B cell (primary cell): ENCODE measurements around the gene LAMA2. TPM values are rescaled to one million over a fixed set of nuclear protein-coding genes. Genes with fewer than 3 reads are reported as not detected.

Experiments
- ATAC-seq: fragments of 200-7000 bp; cut with Tn5 transposase; one replicate; pipeline ENCODE4 v1.10.0; 2021; ENCODE audit warnings: low read depth, mild to moderate bottlenecking, moderate number of reproducible peaks, moderate library complexity
- CTCF ChIA-PET: fragments of 350-600 bp; sonication (Branson Sonifier 250); formaldehyde crosslinking; loops from one replicate; lab custom pipeline; 2021; ENCODE audit warnings: antibody characterized with exemption, inconsistent platforms; lab: Charles Lee
- POLR2A ChIA-PET: fragments of 350-600 bp; sonication (Branson Sonifier 250); formaldehyde crosslinking; loops from one replicate; lab custom pipeline; 2021; ENCODE audit warnings: antibody characterized with exemption; lab: Charles Lee
- DNase-seq: peaks from one replicate; pipeline ENCODE4 v3.0.0; 2013
- H2AFZ ChIP-seq: 2 replicates; pipeline ENCODE4 v1.6.1; 2012; ENCODE audit warnings: mild to moderate bottlenecking, low read depth, low read length; ENCODE audit not compliant: insufficient read depth, poor library complexity, severe bottlenecking
- H3K27ac ChIP-seq, 2 donors: 1 replicate in 1 of 2; 2 replicates in 1 of 2; pipeline ENCODE4 v1.5.1; 2012 to 2013; ENCODE audit warnings: low read length in 2 of 2, mild to moderate bottlenecking in 2 of 2, moderate library complexity in 1 of 2
- H3K27me3 ChIP-seq, 4 experiments: fragments of 200-600 bp in 1 of 4; sonication (generic) in 1 of 4; replicated peaks in 1 of 4; 1 replicate in 2 of 4; 2 replicates in 2 of 4; pipeline versions ENCODE4 v1.6.1 to v1.7.0; 2013 to 2016; ENCODE audit warnings: low read length in 3 of 4, mild to moderate bottlenecking in 2 of 4, mixed read lengths in 1 of 4, moderate library complexity in 1 of 4; ENCODE audit not compliant: insufficient read depth in 4 of 4, control insufficient read depth in 3 of 4; ENCODE audit errors: control extremely low read depth in 1 of 4
- H3K36me3 ChIP-seq, 2 experiments: replicated peaks in 1 of 2; 1 replicate in 1 of 2; 2 replicates in 1 of 2; pipeline versions ENCODE4 v1.6.1 to v1.7.1; 2013; ENCODE audit warnings: low read length in 1 of 2; ENCODE audit not compliant: insufficient read depth in 2 of 2, control insufficient read depth in 1 of 2; ENCODE audit errors: control extremely low read depth in 1 of 2, extremely low read depth in 1 of 2
- H3K4me1 ChIP-seq, 2 donors: fragments of 200-600 bp in 1 of 2; sonication (generic) in 1 of 2; 1 replicate in 1 of 2; 2 replicates in 1 of 2; pipeline versions ENCODE4 v1.5.1 to v1.6.1; 2013 to 2017; ENCODE audit warnings: low read length in 2 of 2; ENCODE audit not compliant: control insufficient read depth in 2 of 2, insufficient read depth in 2 of 2
- H3K4me2 ChIP-seq: replicated peaks from 2 replicates; pipeline ENCODE3; 2012; ENCODE audit warnings: mild to moderate bottlenecking, low read depth, low read length; ENCODE audit not compliant: poor library complexity, severe bottlenecking
- H3K4me3 ChIP-seq, 5 experiments: fragments of 200-600 bp in 1 of 5; sonication (generic) in 1 of 5; 1 replicate in 3 of 5; 2 replicates in 2 of 5; pipeline versions ENCODE4 v1.5.1 to v1.7.0; 2011 to 2016; ENCODE audit warnings: low read length in 4 of 5, mild to moderate bottlenecking in 4 of 5, low read depth in 2 of 5, control low read depth in 1 of 5, moderate library complexity in 1 of 5; ENCODE audit not compliant: insufficient read depth in 1 of 5; ENCODE audit errors: control extremely low read depth in 1 of 5, extremely low read depth in 1 of 5
- H3K79me2 ChIP-seq: fragments of 200-600 bp; sonication (generic); one replicate; pipeline ENCODE4 v1.6.0; 2016; ENCODE audit warnings: low read length; ENCODE audit not compliant: control insufficient read depth, insufficient read depth
- H3K9ac ChIP-seq: fragments of 200-600 bp; sonication (generic); 2 replicates; pipeline ENCODE4 v1.6.1; 2017; ENCODE audit warnings: mild to moderate bottlenecking, low read length, moderate library complexity
- H3K9me3 ChIP-seq, 3 donors: one replicate each; pipeline versions ENCODE4 v1.6.1 to v1.7.1; 2013; ENCODE audit warnings: low read length in 2 of 3; ENCODE audit not compliant: control insufficient read depth in 2 of 3, insufficient read depth in 1 of 3; ENCODE audit errors: control extremely low read depth in 1 of 3
- H4K20me1 ChIP-seq: 2 replicates; pipeline ENCODE4 v1.6.0; 2012; ENCODE audit warnings: mild to moderate bottlenecking, low read length; ENCODE audit not compliant: insufficient read depth, control insufficient read depth, poor library complexity, severe bottlenecking
- H3K27ac Mint-ChIP-seq: one replicate; pipeline ENCODE4 v1.8.0; 2021; ENCODE audit warnings: mixed read lengths
- H3K27me3 Mint-ChIP-seq: one replicate; pipeline ENCODE4 v1.8.0; 2021; ENCODE audit warnings: mixed read lengths
- H3K4me1 Mint-ChIP-seq: one replicate; pipeline ENCODE4 v1.8.0; 2021; ENCODE audit warnings: mixed read lengths
- H3K4me3 Mint-ChIP-seq: one replicate; pipeline ENCODE4 v1.8.0; 2021; ENCODE audit warnings: mixed read lengths
- H3K9me3 Mint-ChIP-seq: one replicate; pipeline ENCODE4 v1.8.0; 2022; ENCODE audit warnings: mixed read lengths; ENCODE audit not compliant: insufficient read depth
- CTCF ChIP-seq: fragments of 200-600 bp; IDR thresholded peaks from one replicate; pipeline ENCODE4 v1.8.0; 2022; ENCODE audit warnings: antibody characterized with exemption, mild to moderate bottlenecking
- EZH2 ChIP-seq: IDR thresholded peaks from 2 replicates; pipeline ENCODE4 v1.6.1; 2012; ENCODE audit warnings: borderline replicate concordance, low read depth, mild to moderate bottlenecking, moderate library complexity, low read length; ENCODE audit not compliant: insufficient read depth, poor library complexity, severe bottlenecking
- WGBS: methylation state at CpG from one replicate; pipeline ENCODE4 v1.1.5; 2013; ENCODE audit warnings: missing lambda C conversion rate; ENCODE audit not compliant: insufficient coverage; 5-methylcytosine and 5-hydroxymethylcytosine counted together
- intact Hi-C: fragments of 100-400 bp; cut with micrococcal nuclease; formaldehyde crosslinking; loops from one replicate; pipeline ENCODE4 v1.10.0; 2022
- polyA plus RNA-seq: library from polyadenylated mRNA; depleted of rRNA; stranded (reverse); fragments of >200 nt; gene quantifications from 2 replicates; pipeline ENCODE4 v1.2.3, GENCODE V29; 2012
- total RNA-seq, 2 donors: library from RNA; stranded (reverse); fragments of 120-200 nt in 1 of 2; gene quantifications; 1 replicate in 1 of 2; 2 replicates in 1 of 2; pipeline versions ENCODE4 v1.2.3 to v1.2.4, GENCODE V29; 2013 to 2022

LAMA2 gene
- total and polyA plus RNA-seq, 2 donors (not counting 1 experiment from before 2014, with no cell fraction given), result 0.16 TPM; not detected in 1

- H3K9me3 ChIP-seq, result no peaks in the 10 kb centered on the region
- H4K20me1 ChIP-seq, result no peaks in the 10 kb centered on the region
- H3K9ac ChIP-seq, result no peak overlapping the region
- CTCF ChIA-PET, result no interaction called here
- no peak for ATAC-seq
- no peaks in the 10 kb centered on the region for H3K79me2 ChIP-seq
- intact Hi-C loops, result no loop called here
- H3K36me3 ChIP-seq, result no peaks in the 10 kb centered on the region
- no peak overlapping the region for H3K4me2 ChIP-seq
- H3K27me3 ChIP-seq, result no peaks in the 10 kb centered on the region
- Mint-ChIP-seq H3K27ac (no peak overlapping the region), H3K4me1 (no peaks in the 10 kb centered on the region), H3K27me3 (no peaks in the 10 kb centered on the region), H3K9me3 (no peaks in the 10 kb centered on the region), H3K4me3 (no peak overlapping the region)
- H3K4me1 ChIP-seq, result no peaks in the 10 kb centered on the region
- POLR2A ChIA-PET, result no interaction called here
- no peak for TF ChIP-seq EZH2
- TF ChIP-seq CTCF, result no peak
- DNase-seq, result no peak
- H3K27ac ChIP-seq, result no peak overlapping the region
- H3K4me3 ChIP-seq, result no peak overlapping the region
- no peak overlapping the region for H2AFZ ChIP-seq
- no CpG with 5 or more reads among the region's 4 CpGs for WGBS
Observed at GRCh38 chr6:129150507-129150906, 267.6 kb downstream of the LAMA2 start.

GRCh38 chr6:129153257-129153656, 270.3 kb downstream of the LAMA2 start:
- no CpG with 5 or more reads among the region's 4 CpGs for WGBS
- ATAC-seq, result no peak

More at GRCh38 chr6:129153257-129153656, 270.3 kb downstream of the LAMA2 start:
- Histone ChIP-seq H3K27me3 (no peaks in the 10 kb centered on the region), H3K4me3 (no peak overlapping the region), H3K27ac (no peak overlapping the region), H3K4me2 (no peak overlapping the region), H3K9me3 (no peaks in the 10 kb centered on the region), H3K9ac (no peak overlapping the region), H3K4me1 (no peaks in the 10 kb centered on the region), H3K79me2 (no peaks in the 10 kb centered on the region), H2AFZ (no peak overlapping the region), H3K36me3 (no peaks in the 10 kb centered on the region), H4K20me1 (no peaks in the 10 kb centered on the region)
- CTCF ChIA-PET, result no interaction called here
- Mint-ChIP-seq H3K9me3 (no peaks in the 10 kb centered on the region), H3K27ac (no peak overlapping the region), H3K4me1 (no peaks in the 10 kb centered on the region), H3K27me3 (no peaks in the 10 kb centered on the region), H3K4me3 (no peak overlapping the region)
- POLR2A ChIA-PET, result no interaction called here
- intact Hi-C loops, result no loop called here
- DNase-seq, result no peak
- no peak for TF ChIP-seq CTCF
- no peak for TF ChIP-seq EZH2
